Measurements from ENCODE around the gene TNIK. TPM values are rescaled to one million over a fixed set of nuclear protein-coding genes. Genes with fewer than 3 reads are reported as not detected.

TNIK gene
- total and polyA plus RNA-seq, 2 of the 13 experiments (the other 11 are each of a cell fraction or from before 2014, with no cell fraction given): 0.15 to 0.22 TPM

- CTCF ChIA-PET (ENCODE audit: low intra/inter-chr PET ratio, low total read pairs): no interaction called here
- Histone ChIP-seq H3K27ac (ENCODE audit: extremely low read length, insufficient read depth, low read length) (no peak overlapping the region), H2AFZ (ENCODE audit: low read length) (no peak overlapping the region), H3K4me2 (ENCODE audit: low read depth, low read length) (no peak overlapping the region), H3K9ac (ENCODE audit: insufficient read depth, low read depth, low read length) (no peak overlapping the region), H3K4me3 (replicated peaks in 1 of 3; ENCODE audit: insufficient read depth in 1 of 3, low read depth in 2 of 3, low read length in 3 of 3) (no peak overlapping the region), H3K36me3 (replicated peaks in 1 of 2; ENCODE audit: control insufficient read depth in 1 of 2, insufficient read depth in 2 of 2, low read length in 2 of 2) (no peaks in the 10 kb centered on the region), H4K20me1 (ENCODE audit: insufficient read depth, low read length) (no peaks in the 10 kb centered on the region), H3K4me1 (ENCODE audit: insufficient read depth, low read length) (no peaks in the 10 kb centered on the region), H3K9me3 (ENCODE audit: low read length) (no peaks in the 10 kb centered on the region), H3K79me2 (ENCODE audit: insufficient read depth, low read length) (no peaks in the 10 kb centered on the region), H3K27me3 (ENCODE audit: control insufficient read depth in 1 of 2, insufficient read depth in 2 of 2, low read length in 2 of 2) (no peaks in the 10 kb centered on the region; a peak in 1 of 5 replicates)
- ATAC-seq: no peak
- in situ Hi-C loops (cut with HindIII; ENCODE audit: extremely low pct_ligation_motif_present, low pct_unique_long_range_greater_than_20kb): no loop called here
- TF ChIP-seq ZNF629 (CRISPR knock-in tag; conservative IDR thresholded peaks at IDR 0.05): no peak; the same call in 1 of the 2 replicates
- no peak for TF ChIP-seq FOXC1 (CRISPR knock-in tag; IDR thresholded peaks at IDR 0.05; ENCODE audit: borderline replicate concordance)
- no peak for TF ChIP-seq IKZF4 (CRISPR knock-in tag; IDR thresholded peaks at IDR 0.05; ENCODE audit: borderline replicate concordance, low read depth, not compliant biosample characterization)
- TF ChIP-seq FOXA3 (CRISPR knock-in tag; IDR thresholded peaks at IDR 0.05): no peak
- no peak for TF ChIP-seq GFI1 (CRISPR knock-in tag; IDR thresholded peaks at IDR 0.05; ENCODE audit: borderline replicate concordance)
- no peak for TF ChIP-seq PBX2 (CRISPR knock-in tag; IDR thresholded peaks at IDR 0.05)
- no peak for TF ChIP-seq MTA3 (CRISPR knock-in tag; IDR thresholded peaks at IDR 0.05)
- no peak for TF ChIP-seq ZNF619 (CRISPR knock-in tag; IDR thresholded peaks at IDR 0.05)
- TF ChIP-seq NFYB (CRISPR knock-in tag; IDR thresholded peaks at IDR 0.05): no peak
- no peak for TF ChIP-seq TOE1 (CRISPR knock-in tag; IDR thresholded peaks at IDR 0.05)
- TF ChIP-seq ZNF577 (CRISPR knock-in tag; IDR thresholded peaks at IDR 0.05; ENCODE audit: borderline replicate concordance, low read depth): no peak
- no peak for TF ChIP-seq ZC3H4 (CRISPR knock-in tag; IDR thresholded peaks at IDR 0.05; ENCODE audit: borderline replicate concordance)
- TF ChIP-seq FOXM1 (CRISPR knock-in tag; IDR thresholded peaks at IDR 0.05): no peak
- TF ChIP-seq SMAD3 (CRISPR knock-in tag; IDR thresholded peaks at IDR 0.05): no peak
- no peak for TF ChIP-seq GABPB1 (CRISPR knock-in tag; IDR thresholded peaks at IDR 0.05)
- TF ChIP-seq ZNF276 (CRISPR knock-in tag; IDR thresholded peaks at IDR 0.05; ENCODE audit: low read depth): no peak
- TF ChIP-seq GATAD1 (CRISPR knock-in tag; IDR thresholded peaks at IDR 0.05): no peak
- no peak for TF ChIP-seq PHF20 (CRISPR knock-in tag; IDR thresholded peaks at IDR 0.05)
- no peak for DNase-seq (ENCODE audit: low spot score)
- POLR2A ChIA-PET: no interaction called here
- BruUV-seq (replicated peaks): no TSS peak
- FAIRE-seq: no peak
- 47% methylated on average over 5 of the region's 5 CpGs for WGBS (ENCODE audit: low lambda C conversion rate)
- intact Hi-C loops (cut with micrococcal nuclease; ENCODE audit: unreplicated experiment): no loop called here
Observed at GRCh38 chr3:171378586-171378985, 81.6 kb downstream of the TNIK start.

Data from HepG2 (cell line).